Keratinocyte (primary cell): ENCODE data around the gene SCAPER. TPM values are rescaled to one million over a fixed set of nuclear protein-coding genes. Genes with fewer than 3 reads are reported as not detected.

ENCODE experiments used
- DNase-seq: peaks from one replicate; pipeline ENCODE4 v3.0.0-alpha.2; 2011; ENCODE audit warnings: low read depth, missing footprints, low spot score
- FAIRE-seq: peaks from 2 replicates; lab custom pipeline; 2011; peaks lifted over from hg19 to GRCh38; lab: Jason Lieb, UNC
- H2AFZ ChIP-seq: 2 replicates; pipeline ENCODE4 v1.6.0; 2012; ENCODE audit warnings: low read length, control low read depth, inconsistent platforms; ENCODE audit not compliant: control insufficient read depth
- H3K27ac ChIP-seq: 2 replicates; pipeline ENCODE4 v1.5.1; 2011; ENCODE audit warnings: low read length; ENCODE audit not compliant: control insufficient read depth, insufficient read depth
- H3K27me3 ChIP-seq: 3 replicates; pipeline ENCODE4 v1.6.0; 2011; ENCODE audit warnings: low read length; ENCODE audit not compliant: control insufficient read depth, insufficient read depth; ENCODE audit errors: extremely low read depth
- H3K36me3 ChIP-seq, 2 experiments: 2 replicates in 1 of 2; 3 replicates in 1 of 2; pipeline ENCODE4 v1.5.1; 2011; ENCODE audit warnings: low read length in 2 of 2, mild to moderate bottlenecking in 1 of 2; ENCODE audit not compliant: control insufficient read depth in 2 of 2, insufficient read depth in 2 of 2; ENCODE audit errors: extremely low read depth in 1 of 2
- H3K4me1 ChIP-seq: 3 replicates; pipeline ENCODE4 v1.5.1; 2011; ENCODE audit warnings: low read length; ENCODE audit not compliant: control insufficient read depth, insufficient read depth; ENCODE audit errors: extremely low read depth
- H3K4me2 ChIP-seq: 3 replicates; pipeline ENCODE4 v1.6.0; 2011; ENCODE audit warnings: low read depth, low read length; ENCODE audit not compliant: control insufficient read depth, insufficient read depth; ENCODE audit errors: extremely low read depth
- H3K4me3 ChIP-seq, 3 experiments: fragments of 200-600 bp in 1 of 3; sonication (generic) in 1 of 3; 2 replicates in 2 of 3; 3 replicates in 1 of 3; pipeline ENCODE4 v1.5.1; 2011 to 2016; ENCODE audit warnings: low read length in 3 of 3, mild to moderate bottlenecking in 3 of 3, control low read depth in 2 of 3, inconsistent platforms in 1 of 3, low read depth in 1 of 3, mixed read lengths in 1 of 3, mixed run types in 1 of 3, moderate library complexity in 1 of 3; ENCODE audit not compliant: control insufficient read depth in 2 of 3, insufficient read depth in 2 of 3; ENCODE audit errors: extremely low read depth in 1 of 3
- H3K79me2 ChIP-seq: 2 replicates; pipeline ENCODE4 v1.6.0; 2012; ENCODE audit warnings: low read length; ENCODE audit not compliant: control insufficient read depth, insufficient read depth
- H3K9ac ChIP-seq: 3 replicates; pipeline ENCODE4 v1.6.0; 2011; ENCODE audit warnings: low read length; ENCODE audit not compliant: control insufficient read depth, insufficient read depth; ENCODE audit errors: extremely low read depth
- H3K9me1 ChIP-seq: 3 replicates; pipeline ENCODE4 v1.6.0; 2011; ENCODE audit warnings: low read length; ENCODE audit not compliant: control insufficient read depth, insufficient read depth; ENCODE audit errors: extremely low read depth
- H3K9me3 ChIP-seq: 2 replicates; pipeline ENCODE4 v1.5.1; 2012; ENCODE audit warnings: low read depth, low read length; ENCODE audit not compliant: control insufficient read depth
- H4K20me1 ChIP-seq: 3 replicates; pipeline ENCODE4 v1.6.0; 2011; ENCODE audit warnings: low read length; ENCODE audit not compliant: control insufficient read depth, insufficient read depth; ENCODE audit errors: extremely low read depth
- EZH2 ChIP-seq: IDR thresholded peaks from one replicate; pipeline ENCODE4 v1.6.1; 2012; ENCODE audit warnings: inconsistent platforms, mild to moderate bottlenecking, low read length, moderate library complexity
- dilution Hi-C: fragments of 300-500 bp; cut with MboI; formaldehyde crosslinking; loops from one replicate; pipeline ENCODE4 v1.7.0; 2020; ENCODE audit warnings: low sequenced_read_pairs; ENCODE audit not compliant: extremely low pct_ligation_motif_present
- polyA plus RNA-seq, 5 experiments: library from polyadenylated mRNA; depleted of rRNA in 3 of 5; stranded (reverse) in 3 of 5; stranded (forward) in 1 of 5; unstranded in 1 of 5; fragments of >200 nt; gene quantifications; 1 replicate in 1 of 5; 2 replicates in 3 of 5; 3 replicates in 1 of 5; pipeline versions ENCODE4 v1.2.1 to v1.2.3, GENCODE V29; 2011 to 2012; ENCODE audit warnings: missing spikeins in 2 of 5, low read depth in 1 of 5, low replicate concordance in 1 of 5
- TF ChIP-seq, protein P1 (sequence below), 3 experiments: IDR thresholded peaks in 1 of 3; conservative IDR thresholded peaks in 1 of 3; optimal IDR thresholded peaks in 1 of 3; 2 replicates in 2 of 3; 3 replicates in 1 of 3; pipeline versions ENCODE3 to v1.5.1; 2011; ENCODE audit warnings: low read length in 3 of 3, mild to moderate bottlenecking in 3 of 3, moderate library complexity in 2 of 3, control low read depth in 1 of 3, inconsistent platforms in 1 of 3; ENCODE audit not compliant: insufficient read depth in 2 of 3; ENCODE audit errors: extremely low read depth in 1 of 3

SCAPER gene
- polyA plus RNA-seq, 1 donor (not counting 4 experiments of a cell fraction or from before 2014, with no cell fraction given): 5.2 TPM

DNA sequence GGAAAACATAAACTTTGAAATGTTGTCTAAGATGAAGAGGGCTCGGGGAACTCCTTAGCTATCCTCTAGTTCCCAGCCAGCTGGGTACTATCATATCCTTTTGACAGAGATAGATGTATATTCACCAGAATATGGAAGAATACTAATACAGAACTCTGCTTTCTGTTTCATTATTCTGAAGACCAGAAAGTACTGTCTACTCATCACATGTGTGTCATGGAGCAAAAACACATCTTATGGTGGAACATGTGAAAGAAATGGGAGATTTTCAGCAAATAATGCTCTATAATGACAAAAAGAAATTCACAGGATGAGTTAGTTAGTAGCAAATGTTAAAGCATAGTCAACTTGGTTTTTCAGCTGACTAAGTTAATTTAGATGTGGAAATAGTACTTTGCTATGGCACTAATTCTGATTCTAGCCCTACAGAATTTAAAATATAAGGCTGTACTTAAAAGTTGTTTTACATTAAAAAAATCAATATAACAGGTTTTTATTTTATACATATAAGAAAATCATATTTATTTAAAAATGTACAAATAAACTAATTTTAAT is 552.0 kb downstream of the SCAPER start:
- Histone ChIP-seq H3K4me2 (no peak overlapping the region), H3K9me1 (no peaks in the 10 kb centered on the region), H3K27me3 (no peaks in the 10 kb centered on the region), H3K4me1 (no peaks in the 10 kb centered on the region), H3K4me3 (no peak overlapping the region), H3K9ac (no peak overlapping the region), H3K79me2 (no peaks in the 10 kb centered on the region), H4K20me1 (no peaks in the 10 kb centered on the region), H3K9me3 (no peaks in the 10 kb centered on the region), H3K27ac (no peak overlapping the region), H2AFZ (no peak overlapping the region), H3K36me3 (no peaks in the 10 kb centered on the region)
- no peak for TF ChIP-seq EZH2
- TF ChIP-seq, protein P1, sequence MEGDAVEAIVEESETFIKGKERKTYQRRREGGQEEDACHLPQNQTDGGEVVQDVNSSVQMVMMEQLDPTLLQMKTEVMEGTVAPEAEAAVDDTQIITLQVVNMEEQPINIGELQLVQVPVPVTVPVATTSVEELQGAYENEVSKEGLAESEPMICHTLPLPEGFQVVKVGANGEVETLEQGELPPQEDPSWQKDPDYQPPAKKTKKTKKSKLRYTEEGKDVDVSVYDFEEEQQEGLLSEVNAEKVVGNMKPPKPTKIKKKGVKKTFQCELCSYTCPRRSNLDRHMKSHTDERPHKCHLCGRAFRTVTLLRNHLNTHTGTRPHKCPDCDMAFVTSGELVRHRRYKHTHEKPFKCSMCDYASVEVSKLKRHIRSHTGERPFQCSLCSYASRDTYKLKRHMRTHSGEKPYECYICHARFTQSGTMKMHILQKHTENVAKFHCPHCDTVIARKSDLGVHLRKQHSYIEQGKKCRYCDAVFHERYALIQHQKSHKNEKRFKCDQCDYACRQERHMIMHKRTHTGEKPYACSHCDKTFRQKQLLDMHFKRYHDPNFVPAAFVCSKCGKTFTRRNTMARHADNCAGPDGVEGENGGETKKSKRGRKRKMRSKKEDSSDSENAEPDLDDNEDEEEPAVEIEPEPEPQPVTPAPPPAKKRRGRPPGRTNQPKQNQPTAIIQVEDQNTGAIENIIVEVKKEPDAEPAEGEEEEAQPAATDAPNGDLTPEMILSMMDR (optimal IDR thresholded peaks at IDR 0.05 in 1 of 3, IDR thresholded peaks at IDR 0.05 in 1 of 3, conservative IDR thresholded peaks at IDR 0.05 in 1 of 3; ENCODE audit: extremely low read depth in 1 of 3, insufficient read depth in 2 of 3, low read length in 3 of 3): no peak
- DNase-seq (no peak), FAIRE-seq (no peak)
- dilution Hi-C loops: no loop called here

DNA sequence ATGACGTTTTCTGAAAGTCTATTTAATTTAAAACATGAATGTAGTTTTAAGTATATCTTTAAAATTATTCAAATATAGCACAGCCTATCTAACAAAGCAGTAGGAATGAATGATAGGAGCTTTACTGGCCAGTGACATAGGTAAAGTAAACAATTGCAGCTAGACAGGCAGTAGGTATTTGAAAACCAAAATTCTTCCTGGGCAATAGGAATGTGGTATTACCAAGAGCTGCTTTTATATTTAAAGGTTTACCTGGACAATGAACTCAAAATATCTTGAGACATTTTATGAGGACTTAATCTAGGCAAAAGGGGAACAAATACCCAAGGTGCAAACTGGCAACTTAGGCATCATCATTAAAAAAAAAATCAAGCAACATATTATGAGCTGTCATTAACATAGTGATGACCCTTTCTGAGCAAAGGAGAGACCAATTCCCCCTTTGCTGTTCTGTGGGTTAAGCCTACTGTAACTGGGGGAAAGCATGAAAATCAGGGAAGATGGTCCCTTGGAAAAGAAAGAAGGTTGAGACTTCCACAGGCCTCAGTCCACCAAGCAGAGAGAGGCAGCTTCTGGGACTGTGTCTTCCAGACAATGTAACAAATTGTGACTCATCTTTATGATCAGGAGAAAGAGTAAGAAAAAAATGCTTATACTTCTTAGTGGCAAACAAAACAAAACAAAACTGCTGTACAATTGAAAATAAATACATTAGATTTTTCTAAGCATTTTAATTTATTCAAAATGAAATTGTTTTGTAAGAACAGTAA is 555.7 kb downstream of the SCAPER start:
- H3K79me2 ChIP-seq: no peaks in the 10 kb centered on the region
- H3K36me3 ChIP-seq: no peaks in the 10 kb centered on the region
- TF ChIP-seq EZH2: no peak
- TF ChIP-seq, protein P1 (optimal IDR thresholded peaks at IDR 0.05 in 1 of 3, IDR thresholded peaks at IDR 0.05 in 1 of 3, conservative IDR thresholded peaks at IDR 0.05 in 1 of 3; ENCODE audit: extremely low read depth in 1 of 3, insufficient read depth in 2 of 3, low read length in 3 of 3): no peak
- H3K9me1 ChIP-seq: no peaks in the 10 kb centered on the region
- H2AFZ ChIP-seq: no peak overlapping the region
- no peak overlapping the region for H3K9ac ChIP-seq
- peaks cover 3% of the 10 kb centered on the region for H3K4me1 ChIP-seq
- peaks cover 29% of the 10 kb centered on the region for H3K27me3 ChIP-seq
- no peaks in the 10 kb centered on the region for H3K9me3 ChIP-seq
- DNase-seq (no peak), FAIRE-seq (no peak)
- H3K4me2 ChIP-seq: no peak overlapping the region
- H4K20me1 ChIP-seq: no peaks in the 10 kb centered on the region
- H3K27ac ChIP-seq: no peak overlapping the region
- H3K4me3 ChIP-seq: no peak overlapping the region
- dilution Hi-C loops: no loop called here
